AG09319 (cell line): Measurements from ENCODE around the gene MRTFB.
A peak's percentile ranks its signal among the peaks of the same experiment; 100 is the strongest.

ENCODE experiments used
- DNase-seq: peaks from one replicate; pipeline ENCODE4 v3.0.0-alpha.2; 2010; ENCODE audit warnings: low read depth; ENCODE audit errors: extremely low read depth
- TF ChIP-seq, protein P1 (sequence below): IDR thresholded peaks from 2 replicates; pipeline ENCODE4 v1.5.1; 2011; ENCODE audit warnings: low read depth, mild to moderate bottlenecking, inconsistent platforms, low read length, moderate library complexity

MRTFB gene

DNA sequence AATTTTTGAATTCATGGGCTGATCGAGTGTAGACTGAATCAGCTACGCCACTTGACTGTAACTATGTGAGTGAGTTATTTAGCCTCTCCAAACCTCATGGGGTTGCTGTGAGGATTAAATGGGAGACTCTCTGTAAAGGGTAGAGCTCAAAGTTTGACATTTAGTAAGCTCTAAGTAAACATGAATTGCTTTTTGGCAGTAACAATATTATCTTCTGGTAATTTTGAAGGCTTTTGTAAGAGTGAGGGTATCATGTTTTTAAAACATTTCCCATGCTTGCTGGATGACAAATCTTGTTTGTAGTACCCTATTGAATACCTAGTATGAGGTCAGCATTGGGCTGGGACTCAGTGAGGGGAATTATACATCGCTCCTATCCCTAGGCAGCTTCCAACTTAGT is 35.3 kb downstream of the MRTFB start:
- DNase-seq, result peak; percentile 25
- TF ChIP-seq, protein P1, sequence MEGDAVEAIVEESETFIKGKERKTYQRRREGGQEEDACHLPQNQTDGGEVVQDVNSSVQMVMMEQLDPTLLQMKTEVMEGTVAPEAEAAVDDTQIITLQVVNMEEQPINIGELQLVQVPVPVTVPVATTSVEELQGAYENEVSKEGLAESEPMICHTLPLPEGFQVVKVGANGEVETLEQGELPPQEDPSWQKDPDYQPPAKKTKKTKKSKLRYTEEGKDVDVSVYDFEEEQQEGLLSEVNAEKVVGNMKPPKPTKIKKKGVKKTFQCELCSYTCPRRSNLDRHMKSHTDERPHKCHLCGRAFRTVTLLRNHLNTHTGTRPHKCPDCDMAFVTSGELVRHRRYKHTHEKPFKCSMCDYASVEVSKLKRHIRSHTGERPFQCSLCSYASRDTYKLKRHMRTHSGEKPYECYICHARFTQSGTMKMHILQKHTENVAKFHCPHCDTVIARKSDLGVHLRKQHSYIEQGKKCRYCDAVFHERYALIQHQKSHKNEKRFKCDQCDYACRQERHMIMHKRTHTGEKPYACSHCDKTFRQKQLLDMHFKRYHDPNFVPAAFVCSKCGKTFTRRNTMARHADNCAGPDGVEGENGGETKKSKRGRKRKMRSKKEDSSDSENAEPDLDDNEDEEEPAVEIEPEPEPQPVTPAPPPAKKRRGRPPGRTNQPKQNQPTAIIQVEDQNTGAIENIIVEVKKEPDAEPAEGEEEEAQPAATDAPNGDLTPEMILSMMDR, result no peak

DNA sequence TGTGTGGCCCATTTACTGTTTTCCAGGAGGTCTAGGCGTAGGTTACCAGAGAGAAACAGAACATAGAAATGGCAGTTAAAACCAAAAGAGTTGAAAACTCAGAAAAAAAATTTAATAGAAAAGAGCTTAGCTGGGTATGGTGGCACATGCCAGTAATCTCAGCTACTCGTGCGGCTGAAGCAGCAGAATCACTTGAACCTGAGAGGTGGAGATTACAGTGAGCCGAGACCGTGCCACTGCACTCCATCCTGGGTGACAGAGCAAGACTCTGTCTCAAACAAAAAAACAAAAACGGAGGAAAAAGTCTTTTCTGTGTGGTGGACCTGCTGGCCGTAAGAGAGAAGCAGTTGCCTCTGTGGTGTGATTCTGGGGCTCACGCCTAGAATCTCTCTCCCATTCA is 35.8 kb downstream of the MRTFB start:
- no peak for DNase-seq
- TF ChIP-seq, protein P1, result no peak

DNA sequence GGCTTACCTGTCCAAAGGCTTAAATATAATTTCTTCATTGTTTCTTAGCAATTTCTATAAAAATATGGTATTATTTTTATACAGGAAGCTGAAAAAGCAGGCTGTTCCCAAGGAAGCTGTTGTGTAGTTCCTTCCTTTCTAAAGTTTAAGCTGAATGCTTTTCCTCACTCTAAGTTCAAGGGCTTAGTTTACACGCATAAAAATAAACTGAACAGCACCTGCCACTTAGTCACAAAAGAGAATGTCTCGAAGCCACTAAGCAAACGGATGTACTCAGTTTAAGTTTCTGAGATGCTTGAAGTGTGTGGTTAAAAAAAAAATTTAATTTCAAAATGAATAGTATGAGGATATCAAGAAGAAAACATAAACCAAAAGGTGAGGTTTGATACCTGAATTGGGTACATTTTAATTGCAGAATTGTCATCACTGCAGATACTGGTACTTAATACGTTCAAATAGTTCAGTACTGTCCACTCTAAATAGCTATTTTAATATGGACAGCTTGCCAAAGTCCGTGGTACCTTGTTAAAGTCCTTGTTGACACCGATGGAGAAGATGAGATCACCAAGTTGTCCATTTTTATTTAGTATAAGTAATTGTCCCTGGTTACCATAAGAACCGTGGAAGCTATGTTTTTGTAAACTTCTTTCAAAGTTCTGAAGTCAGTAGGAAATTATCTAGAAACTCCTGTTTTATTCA is 38.1 kb downstream of the MRTFB start:
- no peak for DNase-seq
- TF ChIP-seq, protein P1, result no peak

DNA sequence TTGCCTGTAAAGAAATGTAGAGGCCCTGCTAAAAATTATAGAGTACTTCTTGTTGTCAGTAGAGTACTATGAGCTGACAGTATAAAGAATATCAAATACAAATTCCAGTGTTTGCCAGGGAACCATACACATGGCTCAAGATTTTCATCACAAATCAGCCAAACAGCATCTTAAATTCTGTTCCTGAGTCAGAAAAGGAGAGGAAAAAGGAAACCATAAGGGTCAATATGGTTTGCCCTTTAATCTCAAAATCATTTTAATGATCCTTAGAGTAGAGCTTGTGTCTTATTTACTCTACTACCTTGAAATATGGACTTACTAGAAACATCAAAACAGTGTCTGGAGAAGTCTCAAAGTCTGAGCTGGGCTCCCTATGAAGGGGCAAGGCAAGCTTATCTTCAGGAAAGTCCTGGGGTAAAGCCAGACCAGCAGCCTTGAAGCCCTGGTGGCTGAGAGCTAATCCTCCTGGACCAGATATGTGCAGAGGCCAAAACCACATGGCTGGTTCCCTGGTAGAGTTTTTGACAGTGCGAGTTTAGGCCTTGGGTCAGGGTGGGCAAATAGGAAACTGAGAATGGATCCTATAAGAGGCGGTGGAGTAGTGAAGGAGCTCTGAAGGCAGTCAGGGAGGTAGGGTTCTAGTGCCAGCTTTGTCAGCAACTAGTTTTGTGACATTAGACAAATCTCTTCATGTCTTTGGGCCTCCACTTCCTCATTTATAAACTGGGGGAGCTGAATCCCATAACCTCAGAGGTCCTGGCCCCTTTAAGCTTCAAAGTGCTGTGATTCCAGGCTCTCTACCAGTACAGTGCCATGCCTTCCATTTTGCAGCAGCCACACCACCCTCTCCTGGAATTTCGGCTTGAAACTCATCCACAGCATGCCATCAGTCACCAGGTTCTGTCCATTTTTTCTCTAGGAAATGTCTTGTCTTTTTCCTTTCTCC is 38.9 kb downstream of the MRTFB start:
- no peak for DNase-seq
- TF ChIP-seq, protein P1, result no peak

DNA sequence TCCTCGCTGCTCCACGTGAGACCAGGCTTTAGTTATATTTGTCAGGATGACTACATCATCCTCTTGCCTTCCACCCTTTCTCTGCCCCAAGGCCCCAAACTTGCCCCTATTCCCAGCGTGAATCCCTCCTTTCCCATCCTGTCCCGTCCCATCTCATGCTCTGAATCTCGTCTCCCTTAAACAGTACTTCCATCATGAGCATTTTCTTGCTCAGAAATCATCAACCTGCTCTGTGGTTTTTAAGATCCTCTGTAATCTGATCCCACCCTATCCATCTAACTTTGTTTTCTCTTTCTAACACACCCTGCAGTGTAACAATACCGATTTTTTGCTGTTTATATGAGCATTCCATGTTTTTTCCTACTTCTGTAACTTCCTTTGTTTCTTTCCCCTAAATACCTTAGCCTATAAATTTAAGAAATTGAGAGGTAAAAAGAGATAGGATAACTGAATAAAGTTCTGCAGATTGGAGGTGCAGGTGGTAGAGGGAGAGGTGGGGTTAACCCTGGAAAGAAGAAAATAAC is 39.7 kb downstream of the MRTFB start:
- no peak for DNase-seq
- TF ChIP-seq, protein P1, result no peak

DNA sequence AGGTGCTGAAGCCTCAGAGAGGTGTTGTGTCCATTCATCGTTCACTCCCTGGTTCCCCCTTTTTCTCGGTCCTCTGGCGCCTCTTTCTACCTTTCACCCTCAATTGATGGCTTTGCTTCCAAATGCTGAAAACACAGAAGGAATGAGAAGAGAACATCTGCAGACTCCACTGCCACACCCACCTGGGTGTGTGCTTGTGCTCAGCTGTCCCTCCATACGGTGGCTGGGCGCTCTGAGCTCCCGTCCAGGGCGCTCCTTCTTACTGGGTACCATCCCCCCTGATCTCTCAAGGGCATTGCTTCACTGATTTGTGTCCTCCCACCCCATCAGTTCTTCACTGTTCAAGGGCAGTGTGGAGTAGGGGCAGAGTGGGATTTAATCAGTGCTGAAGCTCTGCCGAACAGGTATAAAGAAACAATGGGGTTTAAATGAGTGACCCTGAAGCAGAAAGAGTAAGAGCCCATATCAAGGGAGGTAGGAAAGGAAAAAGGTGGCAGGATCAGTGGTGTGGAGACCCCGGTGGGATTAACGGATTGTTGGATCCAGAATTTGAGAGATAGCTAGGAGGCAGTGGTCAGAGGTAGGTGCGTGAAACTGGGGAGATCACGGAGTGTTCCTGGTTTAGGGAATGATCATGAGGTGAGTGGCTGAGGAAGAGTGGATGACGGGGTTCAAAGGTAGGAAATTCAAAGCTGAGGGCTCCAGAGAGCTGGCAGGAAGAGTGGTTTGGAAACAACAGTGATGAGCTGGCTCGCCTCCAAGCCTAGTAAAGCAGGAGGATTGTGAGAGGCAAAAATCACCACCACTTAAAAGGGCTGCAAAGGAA is 40.8 kb downstream of the MRTFB start:
- TF ChIP-seq, protein P1, result no peak
- no peak for DNase-seq
